GM18907 (cell line): ENCODE data around the gene PPM1D.
A peak's percentile ranks its signal among the peaks of the same experiment; 100 is the strongest.
"Not testable (repeated sequence)": the region's sequence is repeated elsewhere in the genome, so short reads cannot be mapped to it uniquely, and the experiment has no call there.

Source experiments
- ATAC-seq: cut with Tn5 transposase; IDR thresholded peaks from one replicate; pipeline ENCODE4 v1.9.1; 2021; ENCODE audit warnings: mild to moderate bottlenecking, moderate library complexity; ENCODE audit not compliant: unreplicated experiment

The PPM1D gene

GRCh38 chr17:60593441-60594036 is 6.5 kb upstream of the PPM1D start:
- ATAC-seq, result not testable (repeated sequence)

- not testable (repeated sequence) for ATAC-seq
Observed at GRCh38 chr17:60594170-60594569, 5.8 kb upstream of the PPM1D start.

- ATAC-seq, result no peak
Observed at GRCh38 chr17:60594734-60595133, 5.3 kb upstream of the PPM1D start.

GRCh38 chr17:60597297-60597696 is 2.7 kb upstream of the PPM1D start:
- ATAC-seq, result no peak

GRCh38 chr17:60598001-60598736 is 1.8 kb upstream of the PPM1D start:
- no peak for ATAC-seq

GRCh38 chr17:60599220-60599619 is 773 bp upstream of the PPM1D start:
- no peak for ATAC-seq

GRCh38 chr17:60600490-60601446 is 775 bp downstream of the PPM1D start:
- peak; percentile 27 for ATAC-seq

- ATAC-seq, result no peak
Observed at GRCh38 chr17:60601447-60602384, 1.7 kb downstream of the PPM1D start.

GRCh38 chr17:60602385-60602742 is 2.4 kb downstream of the PPM1D start:
- no peak for ATAC-seq

- ATAC-seq, result no peak
Observed at GRCh38 chr17:60602871-60603270, 2.9 kb downstream of the PPM1D start.

GRCh38 chr17:60603477-60603876 is 3.5 kb downstream of the PPM1D start:
- not testable (repeated sequence) for ATAC-seq

- ATAC-seq, result no peak
Observed at GRCh38 chr17:60604686-60605334, 4.8 kb downstream of the PPM1D start.

- no peak for ATAC-seq
Observed at GRCh38 chr17:60606036-60606435, 6.0 kb downstream of the PPM1D start.

GRCh38 chr17:60610473-60610872 is 10.5 kb downstream of the PPM1D start:
- ATAC-seq, result no peak

GRCh38 chr17:60611321-60611720 is 11.3 kb downstream of the PPM1D start:
- not testable (repeated sequence) for ATAC-seq

- no peak for ATAC-seq
Observed at GRCh38 chr17:60613325-60613724, 13.3 kb downstream of the PPM1D start.

- not testable (repeated sequence) for ATAC-seq
Observed at GRCh38 chr17:60613796-60614195, 13.8 kb downstream of the PPM1D start.

GRCh38 chr17:60614247-60614646 is 14.3 kb downstream of the PPM1D start:
- not testable (repeated sequence) for ATAC-seq

GRCh38 chr17:60615108-60615507 is 15.1 kb downstream of the PPM1D start:
- no peak for ATAC-seq

GRCh38 chr17:60615840-60616239 is 15.8 kb downstream of the PPM1D start:
- ATAC-seq, result no peak
